Embryonic facial prominence (tissue), 1 donor: ENCODE measurements around the gene SOHLH1.

Source experiments
- DNase-seq: peaks from one replicate; pipeline ENCODE4 v3.0.0-alpha.2; 2016; ENCODE audit errors: extremely low spot score

Gene SOHLH1

DNA sequence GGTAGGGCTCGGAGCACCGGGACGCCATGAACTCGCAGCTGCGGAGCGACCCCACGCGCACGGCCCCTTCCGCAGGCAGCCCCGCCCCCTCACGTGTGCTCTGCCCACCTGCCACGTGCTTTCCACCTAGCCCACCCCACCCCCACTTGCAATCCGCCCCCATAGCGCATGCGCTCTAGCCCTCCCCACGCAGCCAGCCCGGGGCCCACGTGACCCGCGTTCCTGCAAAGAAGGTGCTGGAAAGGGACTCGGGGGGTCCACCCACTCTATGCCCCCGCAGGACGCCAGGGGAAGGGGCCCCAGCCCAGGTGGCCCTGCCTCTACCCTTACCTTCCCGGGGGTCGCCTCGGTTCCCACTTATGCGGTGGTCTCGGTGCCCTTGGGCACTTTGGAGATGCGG lies at the start of gene SOHLH1:
Gene SOHLH1 (minus strand): TSS at position 42 of the 400 bp plus-strand sequence. CDS start 14 bp downstream, at position 28.
- no peak for DNase-seq

DNA sequence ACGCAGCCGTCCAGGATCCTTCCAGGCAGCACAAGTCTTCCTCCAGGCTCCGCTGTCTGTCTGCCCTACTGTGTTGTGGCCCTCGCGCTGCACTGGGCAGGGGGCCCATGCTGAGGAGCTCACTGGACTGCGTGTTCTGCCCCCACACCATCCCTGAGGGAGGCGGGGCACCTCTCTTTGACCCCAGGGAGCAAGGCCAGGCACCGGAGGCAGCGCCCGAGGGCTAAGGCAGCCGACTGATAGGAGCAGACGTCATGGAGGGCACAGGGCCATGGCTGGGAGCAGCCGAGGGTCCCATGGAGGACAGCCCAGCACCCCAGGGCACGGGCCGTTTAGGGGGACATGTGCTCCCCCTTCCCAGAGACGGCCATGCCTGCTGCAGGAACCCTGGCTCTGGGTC lies 49.4 kb upstream of the SOHLH1 start:
- DNase-seq: no peak

DNA sequence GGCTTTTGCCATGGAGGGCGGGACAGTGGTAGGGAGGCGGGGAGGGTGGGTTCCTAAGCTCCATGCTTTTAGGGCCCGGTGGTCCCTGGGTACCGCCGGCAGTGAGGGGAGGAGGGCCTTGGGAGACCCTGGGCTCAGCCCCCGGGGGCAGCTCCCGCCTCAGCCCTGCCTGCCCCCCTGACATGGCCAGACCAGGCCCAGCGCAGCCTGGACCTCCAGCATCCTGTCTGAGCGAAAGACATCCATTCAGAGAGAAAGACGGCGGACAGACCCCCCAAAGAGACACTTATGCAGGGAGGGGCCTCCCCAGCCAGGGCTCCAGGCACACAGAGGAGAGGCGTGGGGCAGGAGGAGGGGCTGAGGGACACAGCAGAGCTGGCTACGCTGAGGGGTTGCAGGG lies 48.0 kb upstream of the SOHLH1 start:
- DNase-seq: no peak

GRCh38 chr9:135746565-135746964 lies 47.3 kb upstream of the SOHLH1 start:
- no peak for DNase-seq

GRCh38 chr9:135745686-135746324 lies 46.5 kb upstream of the SOHLH1 start:
- DNase-seq: no peak

- DNase-seq: no peak
Observed at GRCh38 chr9:135745189-135745588, 45.9 kb upstream of the SOHLH1 start.

- no peak for DNase-seq
Observed at GRCh38 chr9:135744333-135745070, 45.2 kb upstream of the SOHLH1 start.

DNA sequence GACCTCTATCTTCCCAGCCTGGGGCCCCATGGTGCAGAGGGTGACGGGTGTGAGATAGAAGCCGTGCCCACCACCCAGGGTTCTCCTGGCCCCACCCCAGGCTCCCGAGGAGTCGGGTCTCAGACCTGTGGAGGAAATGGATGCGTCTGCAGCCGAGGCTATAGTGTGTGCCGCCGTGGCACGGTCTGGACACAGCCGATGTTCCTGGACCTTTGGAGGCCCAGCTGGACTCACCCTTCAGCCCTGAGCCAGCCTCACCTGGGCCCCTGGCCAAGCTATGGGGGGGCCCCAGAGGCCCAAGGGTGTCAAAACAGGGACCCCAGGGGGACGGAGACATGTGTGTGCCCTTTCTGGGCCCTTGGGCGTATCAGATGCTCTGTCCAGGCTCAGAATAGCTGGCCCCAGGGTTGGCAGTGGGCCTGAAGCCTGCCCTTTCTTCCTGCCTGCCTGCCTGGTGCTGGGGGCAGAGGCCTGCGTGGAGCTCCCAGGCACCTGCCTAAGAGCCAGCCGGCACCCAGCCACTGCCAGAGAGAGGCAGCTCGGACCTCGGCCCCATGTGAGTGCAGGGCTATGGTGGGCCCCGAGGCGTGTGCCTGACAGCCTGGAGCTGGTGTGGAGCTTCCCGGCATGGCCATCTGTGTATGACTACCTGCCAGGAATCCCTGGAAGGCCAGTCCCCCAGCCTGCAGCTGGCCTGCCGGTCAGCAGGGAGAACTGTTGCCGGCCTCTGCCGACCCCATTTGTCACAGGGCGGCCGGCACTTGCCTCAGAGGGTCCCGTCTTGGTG lies 44.5 kb upstream of the SOHLH1 start:
- DNase-seq: no peak

DNA sequence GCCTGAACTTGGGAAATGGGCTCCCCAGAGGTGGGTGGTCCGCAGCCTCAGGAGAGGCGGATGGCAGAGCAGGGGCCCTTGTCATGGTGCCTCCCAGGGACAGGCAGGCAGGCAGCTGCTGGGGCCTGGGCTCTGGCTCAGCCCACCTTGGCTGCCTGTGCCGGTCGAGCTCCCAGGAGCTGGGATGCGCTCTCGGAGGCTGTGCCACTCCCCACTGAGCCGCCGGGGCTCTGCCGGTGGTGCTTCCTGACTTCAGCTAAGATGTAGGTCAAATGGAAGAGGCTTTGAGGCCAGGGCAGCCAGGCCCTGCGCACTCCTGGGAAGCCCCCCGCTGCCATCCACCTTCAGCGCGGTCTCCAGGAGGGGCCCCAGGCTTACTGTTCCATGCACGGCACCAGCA lies 43.7 kb upstream of the SOHLH1 start:
- DNase-seq: no peak

GRCh38 chr9:135741276-135742219 lies 42.3 kb upstream of the SOHLH1 start:
- no peak for DNase-seq

DNA sequence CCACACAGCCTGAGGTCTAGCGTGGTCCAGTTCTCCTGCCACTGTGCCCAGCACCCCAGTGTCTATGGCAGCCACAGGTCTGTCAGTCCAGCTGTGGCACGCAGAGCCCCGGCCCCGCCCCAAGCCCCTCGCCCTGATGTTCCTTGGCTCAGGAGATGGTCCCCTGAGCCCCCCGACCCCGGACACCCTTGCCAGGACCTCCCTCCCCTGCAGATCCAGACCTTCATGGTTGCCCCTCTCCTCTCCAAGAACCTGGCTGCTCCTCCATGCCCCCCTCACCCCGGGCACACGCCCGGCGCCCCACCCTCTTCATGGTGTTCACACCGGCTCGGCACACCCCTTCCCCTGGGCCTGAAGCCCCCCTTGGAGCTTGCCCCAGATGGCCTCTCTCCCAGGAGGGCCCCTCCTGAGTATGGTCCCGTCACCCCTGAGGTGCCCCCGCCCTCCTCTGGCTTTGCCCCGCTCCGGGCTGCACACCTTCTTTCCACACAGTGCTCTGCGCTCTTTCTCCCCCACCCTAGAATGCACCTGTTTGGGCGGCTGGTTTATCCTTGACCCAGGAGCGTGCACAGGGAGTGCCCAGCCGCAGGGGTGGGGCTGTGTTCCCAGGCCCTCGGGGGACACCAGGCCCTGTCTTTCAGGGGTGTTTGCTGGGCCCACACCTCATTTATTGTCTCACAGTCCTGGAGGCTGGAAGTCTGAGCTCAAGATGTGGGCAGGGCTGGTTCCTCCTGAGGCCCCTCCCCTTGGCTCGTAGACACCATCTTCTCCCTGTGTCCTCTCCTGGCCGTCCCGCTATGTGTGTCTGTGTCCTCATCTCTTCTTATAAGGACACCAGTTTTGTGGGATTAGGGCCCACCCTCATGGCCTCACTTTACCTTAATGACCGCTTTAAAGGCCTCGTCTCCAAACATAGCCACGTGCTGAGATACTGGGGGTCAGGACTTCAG lies 40.3 kb upstream of the SOHLH1 start:
- DNase-seq: no peak

GRCh38 chr9:135737840-135738521 lies 38.7 kb upstream of the SOHLH1 start:
- DNase-seq: no peak

- no peak for DNase-seq
Observed at GRCh38 chr9:135736979-135737839, 37.9 kb upstream of the SOHLH1 start.

- DNase-seq: no peak
Observed at GRCh38 chr9:135736272-135736978, 37.1 kb upstream of the SOHLH1 start.

DNA sequence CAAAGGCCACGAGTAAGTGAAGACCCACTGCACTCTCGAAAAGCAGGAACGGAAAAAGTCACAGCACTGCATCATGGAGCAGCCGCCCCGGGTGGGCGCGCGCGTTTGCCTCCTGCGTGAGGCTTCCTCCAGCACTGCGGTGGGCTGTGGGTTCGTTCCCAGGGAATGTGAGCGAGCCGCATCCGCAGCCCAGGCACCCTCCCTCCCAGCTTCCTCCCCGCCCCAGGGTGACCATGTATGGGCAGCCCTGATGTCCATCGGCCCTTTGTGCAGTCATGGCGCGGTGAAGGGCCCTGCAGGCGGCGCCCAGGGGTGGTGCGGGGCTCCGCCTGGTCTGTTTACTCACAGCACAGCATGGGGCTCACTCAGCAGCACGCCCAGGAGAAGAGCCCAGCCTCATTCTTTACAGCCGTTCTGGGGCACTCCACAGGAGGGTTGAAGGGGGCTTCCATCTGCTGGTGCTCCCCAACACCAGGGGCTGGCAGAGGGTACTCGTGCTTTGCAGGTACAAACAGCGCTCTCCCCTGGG lies 35.4 kb upstream of the SOHLH1 start:
- DNase-seq: no peak

- no peak for DNase-seq
Observed at GRCh38 chr9:135732569-135733257, 33.4 kb upstream of the SOHLH1 start.

DNA sequence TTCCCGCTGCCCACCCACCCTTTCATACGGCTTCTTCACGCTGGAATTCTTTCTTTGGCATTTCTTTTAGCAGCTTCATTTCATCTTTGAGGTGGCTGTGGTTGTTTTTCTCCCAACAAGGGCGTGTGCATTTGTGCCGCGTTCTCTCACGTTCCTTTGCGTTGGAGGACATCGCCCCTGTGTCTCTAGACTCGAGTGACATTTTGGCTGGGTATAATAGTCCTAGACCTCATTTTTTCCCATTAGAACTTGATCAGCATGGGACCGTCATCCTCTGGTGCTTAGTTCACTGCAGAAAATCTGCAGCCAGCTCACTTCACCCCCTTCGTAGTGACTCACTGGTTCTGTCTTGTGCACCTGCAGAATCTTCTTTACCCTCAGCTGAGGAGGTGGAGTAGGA lies 32.2 kb upstream of the SOHLH1 start:
- no peak for DNase-seq
